WTC11 (cell line): ENCODE results near the gene PLXND1. TPM values are rescaled to one million over a fixed set of nuclear protein-coding genes. Genes with fewer than 3 reads are reported as not detected.

ENCODE experiments used
- ATAC-seq: fragments of 200-7000 bp; cut with Tn5 transposase; 2 replicates; pipeline ENCODE4 v1.10.0; 2021; ENCODE audit warnings: mild to moderate bottlenecking, moderate library complexity
- CTCF ChIA-PET: fragments of 300-600 bp; sonication (Branson Sonifier 250); formaldehyde crosslinking; loops from one replicate; lab custom pipeline; 2021; ENCODE audit warnings: antibody characterized with exemption; lab: Charles Lee
- POLR2A ChIA-PET: fragments of 350-600 bp; sonication (Branson Sonifier 250); formaldehyde crosslinking; loops from one replicate; lab custom pipeline; 2021; ENCODE audit warnings: antibody characterized with exemption; lab: Charles Lee
- DNase-seq: peaks from one replicate; pipeline ENCODE4 v3.0.0; 2021; ENCODE audit warnings: low spot score
- H3K27ac Mint-ChIP-seq: 2 replicates; pipeline ENCODE4 v1.8.0; 2021; ENCODE audit warnings: mixed read lengths
- H3K27me3 Mint-ChIP-seq: 2 replicates; pipeline ENCODE4 v1.8.0; 2021; ENCODE audit warnings: low read depth, mild to moderate bottlenecking, moderate library complexity, mixed read lengths
- H3K36me3 Mint-ChIP-seq: 2 replicates; pipeline ENCODE4 v1.8.0; 2021; ENCODE audit warnings: mixed read lengths
- H3K4me1 Mint-ChIP-seq: 2 replicates; pipeline ENCODE4 v1.8.0; 2022; ENCODE audit warnings: mixed read lengths
- H3K4me3 Mint-ChIP-seq: 2 replicates; pipeline ENCODE4 v1.8.0; 2021; ENCODE audit warnings: mild to moderate bottlenecking, moderate library complexity, mixed read lengths
- H3K9me3 Mint-ChIP-seq: 2 replicates; pipeline ENCODE4 v1.8.0; 2021; ENCODE audit warnings: mixed read lengths
- ARID4B ChIP-seq: sonication (generic); formaldehyde crosslinking; IDR thresholded peaks from 2 replicates; pipeline ENCODE4 v1.8.0; 2023; ENCODE audit warnings: missing genetic modification reagents, mild to moderate bottlenecking, borderline replicate concordance
- CBFB ChIP-seq: sonication (generic); formaldehyde crosslinking; IDR thresholded peaks from 2 replicates; pipeline ENCODE4 v1.8.1; 2022; ENCODE audit warnings: mild to moderate bottlenecking, low read depth, missing genetic modification reagents
- CDX4 ChIP-seq: fragments of 250-450 bp; sonication (Bioruptor Pico); IDR thresholded peaks from 2 replicates; pipeline ENCODE4 v1.9.0; 2021; ENCODE audit warnings: moderate library complexity, mild to moderate bottlenecking, inconsistent platforms, borderline replicate concordance
- FOXP1 ChIP-seq: sonication (generic); formaldehyde crosslinking; IDR thresholded peaks from 2 replicates; pipeline ENCODE4 v1.8.0; 2022; ENCODE audit warnings: missing genetic modification reagents, mild to moderate bottlenecking, moderate library complexity, borderline replicate concordance
- GABPB1 ChIP-seq: sonication (generic); formaldehyde crosslinking; IDR thresholded peaks from 2 replicates; pipeline ENCODE4 v1.8.1; 2023; ENCODE audit warnings: mild to moderate bottlenecking, missing genetic modification reagents
- GRHL2 ChIP-seq: fragments of 250-450 bp; sonication (Bioruptor Pico); IDR thresholded peaks from 2 replicates; pipeline ENCODE4 v1.8.0; 2022; ENCODE audit warnings: mild to moderate bottlenecking, moderate library complexity; ENCODE audit not compliant: insufficient replicate concordance, severe bottlenecking
- HMGXB4 ChIP-seq: sonication (generic); formaldehyde crosslinking; IDR thresholded peaks from 2 replicates; pipeline ENCODE4 v1.8.1; 2023; ENCODE audit warnings: mild to moderate bottlenecking, moderate library complexity, missing genetic modification reagents
- IRF1 ChIP-seq: sonication (generic); formaldehyde crosslinking; IDR thresholded peaks from 2 replicates; pipeline ENCODE4 v1.8.0; 2023; ENCODE audit warnings: missing genetic modification reagents
- KAT7 ChIP-seq: sonication (generic); formaldehyde crosslinking; IDR thresholded peaks from 2 replicates; pipeline ENCODE4 v1.8.1; 2023; ENCODE audit warnings: missing genetic modification reagents, mild to moderate bottlenecking, borderline replicate concordance
- MLX ChIP-seq: sonication (generic); formaldehyde crosslinking; IDR thresholded peaks from 2 replicates; pipeline ENCODE4 v1.8.1; 2023; ENCODE audit warnings: mild to moderate bottlenecking, missing genetic modification reagents, moderate library complexity
- NFATC4 ChIP-seq: fragments of 250-450 bp; sonication (Bioruptor Pico); IDR thresholded peaks from 2 replicates; pipeline ENCODE4 v1.9.0; 2021; ENCODE audit warnings: mild to moderate bottlenecking
- NFYB ChIP-seq: sonication (generic); formaldehyde crosslinking; conservative IDR thresholded peaks from 2 replicates; pipeline ENCODE4 v1.8.0; 2022; ENCODE audit warnings: low read depth, missing genetic modification reagents
- NR1H2 ChIP-seq: sonication (generic); formaldehyde crosslinking; IDR thresholded peaks from 2 replicates; pipeline ENCODE4 v1.9.0; 2021; ENCODE audit warnings: mild to moderate bottlenecking, moderate library complexity, missing genetic modification reagents
- SMAD4 ChIP-seq: sonication (generic); formaldehyde crosslinking; IDR thresholded peaks from 2 replicates; pipeline ENCODE4 v1.8.0; 2022; ENCODE audit warnings: mild to moderate bottlenecking, missing genetic modification reagents
- SP1 ChIP-seq: sonication (generic); formaldehyde crosslinking; conservative IDR thresholded peaks from 2 replicates; pipeline ENCODE4 v1.8.1; 2022; ENCODE audit warnings: missing genetic modification reagents
- TCF7 ChIP-seq: sonication (generic); formaldehyde crosslinking; IDR thresholded peaks from 2 replicates; pipeline ENCODE4 v1.8.0; 2022; ENCODE audit warnings: mild to moderate bottlenecking, low read depth, missing genetic modification reagents, moderate library complexity
- TP53 ChIP-seq: sonication (generic); formaldehyde crosslinking; IDR thresholded peaks from 2 replicates; pipeline ENCODE4 v1.8.1; 2023; ENCODE audit warnings: mild to moderate bottlenecking, missing genetic modification reagents
- ZNF121 ChIP-seq: sonication (generic); formaldehyde crosslinking; IDR thresholded peaks from 2 replicates; pipeline ENCODE4 v1.8.0; 2023; ENCODE audit warnings: missing genetic modification reagents
- ZNF219 ChIP-seq: sonication (generic); formaldehyde crosslinking; IDR thresholded peaks from 2 replicates; pipeline ENCODE4 v1.8.0; 2023; ENCODE audit warnings: missing genetic modification reagents, mild to moderate bottlenecking, borderline replicate concordance
- ZNF317 ChIP-seq: sonication (generic); formaldehyde crosslinking; IDR thresholded peaks from 2 replicates; pipeline ENCODE4 v1.8.1; 2023; ENCODE audit warnings: low read depth, mild to moderate bottlenecking, moderate library complexity, missing genetic modification reagents, borderline replicate concordance
- ZNF423 ChIP-seq: fragments of 250-450 bp; sonication (Bioruptor Pico); IDR thresholded peaks from 2 replicates; pipeline ENCODE4 v2.1.2; 2022; ENCODE audit warnings: mild to moderate bottlenecking, moderate library complexity
- ZNF425 ChIP-seq: fragments of 250-450 bp; sonication (Bioruptor Pico); conservative IDR thresholded peaks from 2 replicates; pipeline ENCODE4 v1.9.0; 2021; ENCODE audit warnings: mild to moderate bottlenecking
- total RNA-seq: library from RNA; stranded (reverse); gene quantifications from 3 replicates; pipeline ENCODE4 v1.2.3, GENCODE V29; 2021

PLXND1 gene
- total RNA-seq, 1 experiment from 2014 or later, result 56.7 TPM

- no peak for DNase-seq
- ChIA-PET POLR2A (no interaction called here), CTCF (interaction anchor here (1.2 to 2.3 kb wide), 3 partner anchors 14 to 85 kb away, joined by 6 to 12 read pairs (median 9); no protein-coding TSS in a partner anchor)
- no peak for TF ChIP-seq ZNF121
- TF ChIP-seq FOXP1, result no peak
- TF ChIP-seq GABPB1 (CRISPR knock-in tag), result no peak
- no peak for TF ChIP-seq TP53 (CRISPR knock-in tag)
- TF ChIP-seq ZNF425 (CRISPR knock-in tag), result no peak
- no peak for TF ChIP-seq TCF7
- no peak for TF ChIP-seq NFYB
- no peak for TF ChIP-seq NR1H2 (CRISPR knock-in tag)
- no peak for TF ChIP-seq IRF1 (CRISPR knock-in tag)
- TF ChIP-seq HMGXB4 (CRISPR knock-in tag), result no peak
- Mint-ChIP-seq H3K9me3 (no peaks in the 10 kb centered on the region), H3K4me1 (peaks cover 11% of the 10 kb centered on the region), H3K4me3 (no peak overlapping the region), H3K27me3 (no peaks in the 10 kb centered on the region), H3K27ac (no peak overlapping the region), H3K36me3 (no peaks in the 10 kb centered on the region)
- ATAC-seq, result no peak
Observed at GRCh38 chr3:129575233-129575996, 31.1 kb downstream of the PLXND1 start.

GRCh38 chr3:129574206-129574605 is 32.3 kb downstream of the PLXND1 start:
- no peaks in the 10 kb centered on the region for H3K9me3 Mint-ChIP-seq
- TF ChIP-seq ZNF423, result no peak
- no peak for TF ChIP-seq SMAD4 (CRISPR knock-in tag)
- TF ChIP-seq ARID4B (CRISPR knock-in tag), result no peak
- TF ChIP-seq NFATC4 (CRISPR knock-in tag), result no peak
- no peak for TF ChIP-seq KAT7 (CRISPR knock-in tag)
- no peak for TF ChIP-seq ZNF219 (CRISPR knock-in tag)
- no peak for TF ChIP-seq ZNF317 (CRISPR knock-in tag)
- no peak for TF ChIP-seq CDX4 (CRISPR knock-in tag)
- no peak for TF ChIP-seq MLX (CRISPR knock-in tag)
- TF ChIP-seq CBFB, result no peak
- no peak for TF ChIP-seq SP1 (CRISPR knock-in tag)
- TF ChIP-seq GRHL2 (CRISPR knock-in tag), result no peak

More at GRCh38 chr3:129574206-129574605, 32.3 kb downstream of the PLXND1 start:
- ChIA-PET CTCF (no interaction called here), POLR2A (no interaction called here)
- H3K4me1 Mint-ChIP-seq, result peaks cover 11% of the 10 kb centered on the region
- H3K4me3 Mint-ChIP-seq, result no peak overlapping the region
- peaks cover 3% of the 10 kb centered on the region; the same call in 1 of the 2 replicates for H3K36me3 Mint-ChIP-seq
- no peak for DNase-seq
- H3K27me3 Mint-ChIP-seq, result no peaks in the 10 kb centered on the region
- no peak for ATAC-seq
- no peak overlapping the region for H3K27ac Mint-ChIP-seq
